GM03348 (cell line): ENCODE data around the gene PPP4C.
"Not testable (repeated sequence)": the region's sequence is repeated elsewhere in the genome, so short reads cannot be mapped to it uniquely, and the experiment has no call there.

Experiments used
- DNase-seq: peaks from one replicate; pipeline ENCODE4 v3.0.0; 2012; ENCODE audit warnings: low spot score

PPP4C gene

GRCh38 chr16:30096862-30097563 is 21.2 kb downstream of the PPP4C start:
- no peak for DNase-seq

GRCh38 chr16:30104090-30104489 is 28.3 kb downstream of the PPP4C start:
- DNase-seq: no peak

- DNase-seq: no peak
Measured at GRCh38 chr16:30104492-30104891, 28.7 kb downstream of the PPP4C start.

- no peak for DNase-seq
Measured at GRCh38 chr16:30108059-30108850, 32.5 kb downstream of the PPP4C start.

GRCh38 chr16:30110661-30111060 is 34.9 kb downstream of the PPP4C start:
- DNase-seq: no peak

GRCh38 chr16:30112197-30113030 is 36.6 kb downstream of the PPP4C start:
- DNase-seq: peak; percentile 77

- no peak for DNase-seq
Measured at GRCh38 chr16:30113031-30113710, 37.4 kb downstream of the PPP4C start, which contains the start of gene GDPD3. Gene GDPD3, minus strand, starts transcription at chr16:30113537. Its CDS starts 59 bp downstream, at chr16:30113478.

- no peak for DNase-seq
Measured at GRCh38 chr16:30113711-30114333, 38.0 kb downstream of the PPP4C start.

- no peak for DNase-seq
Measured at GRCh38 chr16:30114411-30114810, 38.6 kb downstream of the PPP4C start.

GRCh38 chr16:30114833-30115232 is 39.0 kb downstream of the PPP4C start:
- DNase-seq: not testable (repeated sequence)

GRCh38 chr16:30115238-30115637 is 39.4 kb downstream of the PPP4C start:
- no peak for DNase-seq

GRCh38 chr16:30116291-30117207 is 40.8 kb downstream of the PPP4C start:
- DNase-seq: no peak

- DNase-seq: no peak
Measured at GRCh38 chr16:30117768-30118167, 42.0 kb downstream of the PPP4C start.

- DNase-seq: no peak
Measured at GRCh38 chr16:30119428-30119827, 43.6 kb downstream of the PPP4C start.

- no peak for DNase-seq
Measured at GRCh38 chr16:30120340-30121105, 44.7 kb downstream of the PPP4C start.

- DNase-seq: peak; percentile 29
Measured at GRCh38 chr16:30121741-30122571, 46.2 kb downstream of the PPP4C start.

- peak; percentile 32 for DNase-seq
Measured at GRCh38 chr16:30122604-30123160, 46.9 kb downstream of the PPP4C start.

GRCh38 chr16:30124985-30125379 is 49.2 kb downstream of the PPP4C start:
- no peak for DNase-seq
